ENCODE data around the gene SEPTIN1. TPM values are rescaled to one million over a fixed set of nuclear protein-coding genes. Genes with fewer than 3 reads are reported as not detected.

Gene SEPTIN1
- total and polyA plus RNA-seq, 2 experiments from 2014 or later, result 0.21 to 3.9 TPM

- H3K4me1 ChIP-seq (ENCODE audit: insufficient read depth), result no peaks in the 10 kb centered on the region
- peak overlapping the region; percentile 63; the same call in 1 of the 2 replicates for H2AFZ ChIP-seq
- Mint-ChIP-seq H3K27me3 (ENCODE audit: insufficient read depth, low read depth, poor library complexity) (peaks cover 12% of the 10 kb centered on the region), H3K4me3 (peak overlapping the region; percentile 66), H3K27ac (0 out of 2 replicates have a peak overlapping the region, but pooled peaks have one; percentile 62), H3K36me3 (ENCODE audit: low read depth) (peaks cover 49% of the 10 kb centered on the region), H3K4me1 (peaks cover 11% of the 10 kb centered on the region), H3K9me3 (no peaks in the 10 kb centered on the region)
- DNase-seq (ENCODE audit: low spot score) (peak; percentile 30), ATAC-seq (no peak; the same call in 2 of the 3 replicates)
- peak overlapping the region; percentile 86 for H3K4me2 ChIP-seq
- peaks cover 33% of the 10 kb centered on the region for H4K20me1 ChIP-seq (replicated peaks; ENCODE audit: insufficient read depth)
- peak overlapping the region; percentile 69; the same call in 1 of the 2 replicates for H3K27ac ChIP-seq (ENCODE audit: low read depth)
- TF ChIP-seq, protein P1, sequence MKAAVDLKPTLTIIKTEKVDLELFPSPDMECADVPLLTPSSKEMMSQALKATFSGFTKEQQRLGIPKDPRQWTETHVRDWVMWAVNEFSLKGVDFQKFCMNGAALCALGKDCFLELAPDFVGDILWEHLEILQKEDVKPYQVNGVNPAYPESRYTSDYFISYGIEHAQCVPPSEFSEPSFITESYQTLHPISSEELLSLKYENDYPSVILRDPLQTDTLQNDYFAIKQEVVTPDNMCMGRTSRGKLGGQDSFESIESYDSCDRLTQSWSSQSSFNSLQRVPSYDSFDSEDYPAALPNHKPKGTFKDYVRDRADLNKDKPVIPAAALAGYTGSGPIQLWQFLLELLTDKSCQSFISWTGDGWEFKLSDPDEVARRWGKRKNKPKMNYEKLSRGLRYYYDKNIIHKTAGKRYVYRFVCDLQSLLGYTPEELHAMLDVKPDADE (IDR thresholded peaks at IDR 0.05), result no peak
- TF ChIP-seq, protein P2, sequence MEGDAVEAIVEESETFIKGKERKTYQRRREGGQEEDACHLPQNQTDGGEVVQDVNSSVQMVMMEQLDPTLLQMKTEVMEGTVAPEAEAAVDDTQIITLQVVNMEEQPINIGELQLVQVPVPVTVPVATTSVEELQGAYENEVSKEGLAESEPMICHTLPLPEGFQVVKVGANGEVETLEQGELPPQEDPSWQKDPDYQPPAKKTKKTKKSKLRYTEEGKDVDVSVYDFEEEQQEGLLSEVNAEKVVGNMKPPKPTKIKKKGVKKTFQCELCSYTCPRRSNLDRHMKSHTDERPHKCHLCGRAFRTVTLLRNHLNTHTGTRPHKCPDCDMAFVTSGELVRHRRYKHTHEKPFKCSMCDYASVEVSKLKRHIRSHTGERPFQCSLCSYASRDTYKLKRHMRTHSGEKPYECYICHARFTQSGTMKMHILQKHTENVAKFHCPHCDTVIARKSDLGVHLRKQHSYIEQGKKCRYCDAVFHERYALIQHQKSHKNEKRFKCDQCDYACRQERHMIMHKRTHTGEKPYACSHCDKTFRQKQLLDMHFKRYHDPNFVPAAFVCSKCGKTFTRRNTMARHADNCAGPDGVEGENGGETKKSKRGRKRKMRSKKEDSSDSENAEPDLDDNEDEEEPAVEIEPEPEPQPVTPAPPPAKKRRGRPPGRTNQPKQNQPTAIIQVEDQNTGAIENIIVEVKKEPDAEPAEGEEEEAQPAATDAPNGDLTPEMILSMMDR (conservative IDR thresholded peaks at IDR 0.05; ENCODE audit: low read depth in 2 of 2), result peak in 1 of 2 experiments; percentile 15; a peak in 2 of 4 replicates
- H3K79me2 ChIP-seq (replicated peaks; ENCODE audit: insufficient read depth), result no peaks in the 10 kb centered on the region
- no peaks in the 10 kb centered on the region for H3K9me2 ChIP-seq (ENCODE audit: insufficient read depth)
- H3F3A ChIP-seq (replicated peaks; ENCODE audit: low read depth), result peaks cover 34% of the 10 kb centered on the region
- peak overlapping the region; percentile 62 for H3K4me3 ChIP-seq
- H3K27me3 ChIP-seq (ENCODE audit: insufficient read depth), result no peaks in the 10 kb centered on the region
- peaks cover 11% of the 10 kb centered on the region for H3K36me3 ChIP-seq (ENCODE audit: insufficient read depth)
Measured at GRCh38 chr16:30418350-30419181, 36.2 kb upstream of the SEPTIN1 start.

DNA sequence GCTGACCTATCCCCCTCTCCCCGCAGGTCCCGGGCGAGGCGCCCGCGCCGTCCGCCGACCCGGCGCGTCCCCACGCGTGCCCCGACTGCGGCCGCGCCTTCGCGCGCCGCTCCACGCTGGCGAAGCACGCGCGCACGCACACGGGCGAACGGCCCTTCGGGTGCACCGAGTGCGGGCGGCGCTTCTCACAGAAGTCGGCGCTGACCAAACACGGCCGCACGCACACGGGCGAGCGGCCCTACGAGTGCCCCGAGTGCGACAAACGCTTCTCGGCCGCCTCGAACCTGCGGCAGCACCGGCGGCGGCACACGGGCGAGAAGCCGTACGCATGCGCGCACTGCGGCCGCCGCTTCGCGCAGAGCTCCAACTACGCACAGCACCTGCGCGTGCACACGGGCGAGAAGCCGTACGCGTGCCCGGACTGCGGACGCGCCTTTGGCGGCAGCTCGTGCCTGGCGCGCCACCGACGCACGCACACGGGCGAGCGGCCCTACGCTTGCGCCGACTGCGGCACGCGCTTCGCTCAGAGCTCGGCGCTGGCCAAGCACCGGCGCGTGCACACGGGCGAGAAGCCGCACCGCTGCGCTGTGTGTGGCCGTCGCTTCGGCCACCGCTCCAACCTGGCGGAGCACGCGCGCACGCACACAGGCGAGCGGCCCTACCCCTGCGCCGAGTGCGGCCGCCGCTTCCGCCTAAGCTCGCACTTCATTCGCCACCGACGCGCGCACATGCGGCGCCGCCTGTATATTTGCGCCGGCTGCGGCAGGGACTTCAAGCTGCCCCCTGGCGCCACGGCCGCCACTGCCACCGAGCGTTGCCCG, 35.4 kb upstream of the SEPTIN1 start:
- Mint-ChIP-seq H3K4me3 (peak overlapping the region; percentile 66; the same call in 1 of the 3 replicates), H3K4me1 (peaks cover 11% of the 10 kb centered on the region), H3K27ac (no peak overlapping the region), H3K9me3 (no peaks in the 10 kb centered on the region), H3K36me3 (ENCODE audit: low read depth) (peaks cover 46% of the 10 kb centered on the region), H3K27me3 (ENCODE audit: insufficient read depth, low read depth, poor library complexity) (peaks cover 12% of the 10 kb centered on the region)
- H3K79me2 ChIP-seq (replicated peaks; ENCODE audit: insufficient read depth), result no peaks in the 10 kb centered on the region
- H3K27me3 ChIP-seq (ENCODE audit: insufficient read depth), result no peaks in the 10 kb centered on the region
- DNase-seq (ENCODE audit: low spot score) (peak; percentile 97), ATAC-seq (peak; percentile 91)
- no peaks in the 10 kb centered on the region for H3K9me2 ChIP-seq (ENCODE audit: insufficient read depth)
- H3K36me3 ChIP-seq (ENCODE audit: insufficient read depth), result peaks cover 7% of the 10 kb centered on the region
- peaks cover 37% of the 10 kb centered on the region for H3F3A ChIP-seq (replicated peaks; ENCODE audit: low read depth)
- peak overlapping the region; percentile 62 for H3K4me3 ChIP-seq
- H3K27ac ChIP-seq (ENCODE audit: low read depth), result peak overlapping the region; percentile 69; the same call in 1 of the 2 replicates
- H3K4me1 ChIP-seq (ENCODE audit: insufficient read depth), result no peaks in the 10 kb centered on the region
- peak overlapping the region; percentile 86 for H3K4me2 ChIP-seq
- peaks cover 34% of the 10 kb centered on the region for H4K20me1 ChIP-seq (replicated peaks; ENCODE audit: insufficient read depth)
- H2AFZ ChIP-seq, result peak overlapping the region; percentile 63
- TF ChIP-seq POLR2AphosphoS5 (IDR thresholded peaks at IDR 0.05; ENCODE audit: low read depth) (peak; percentile 73), EZH2 (IDR thresholded peaks at IDR 0.05; ENCODE audit: low read depth, unreplicated experiment) (no peak), JUNB (IDR thresholded peaks at IDR 0.05; ENCODE audit: unreplicated experiment) (no peak), ZNF114 (CRISPR knock-in tag; IDR thresholded peaks at IDR 0.05) (no peak), CREB1 (CRISPR knock-in tag; IDR thresholded peaks at IDR 0.05; ENCODE audit: low read depth) (peak; percentile 56)
- TF ChIP-seq, protein P2 (conservative IDR thresholded peaks at IDR 0.05; ENCODE audit: low read depth in 2 of 2), result peak in 1 of 2 experiments; percentile 46; a peak in 2 of 4 replicates
- TF ChIP-seq, protein P3, sequence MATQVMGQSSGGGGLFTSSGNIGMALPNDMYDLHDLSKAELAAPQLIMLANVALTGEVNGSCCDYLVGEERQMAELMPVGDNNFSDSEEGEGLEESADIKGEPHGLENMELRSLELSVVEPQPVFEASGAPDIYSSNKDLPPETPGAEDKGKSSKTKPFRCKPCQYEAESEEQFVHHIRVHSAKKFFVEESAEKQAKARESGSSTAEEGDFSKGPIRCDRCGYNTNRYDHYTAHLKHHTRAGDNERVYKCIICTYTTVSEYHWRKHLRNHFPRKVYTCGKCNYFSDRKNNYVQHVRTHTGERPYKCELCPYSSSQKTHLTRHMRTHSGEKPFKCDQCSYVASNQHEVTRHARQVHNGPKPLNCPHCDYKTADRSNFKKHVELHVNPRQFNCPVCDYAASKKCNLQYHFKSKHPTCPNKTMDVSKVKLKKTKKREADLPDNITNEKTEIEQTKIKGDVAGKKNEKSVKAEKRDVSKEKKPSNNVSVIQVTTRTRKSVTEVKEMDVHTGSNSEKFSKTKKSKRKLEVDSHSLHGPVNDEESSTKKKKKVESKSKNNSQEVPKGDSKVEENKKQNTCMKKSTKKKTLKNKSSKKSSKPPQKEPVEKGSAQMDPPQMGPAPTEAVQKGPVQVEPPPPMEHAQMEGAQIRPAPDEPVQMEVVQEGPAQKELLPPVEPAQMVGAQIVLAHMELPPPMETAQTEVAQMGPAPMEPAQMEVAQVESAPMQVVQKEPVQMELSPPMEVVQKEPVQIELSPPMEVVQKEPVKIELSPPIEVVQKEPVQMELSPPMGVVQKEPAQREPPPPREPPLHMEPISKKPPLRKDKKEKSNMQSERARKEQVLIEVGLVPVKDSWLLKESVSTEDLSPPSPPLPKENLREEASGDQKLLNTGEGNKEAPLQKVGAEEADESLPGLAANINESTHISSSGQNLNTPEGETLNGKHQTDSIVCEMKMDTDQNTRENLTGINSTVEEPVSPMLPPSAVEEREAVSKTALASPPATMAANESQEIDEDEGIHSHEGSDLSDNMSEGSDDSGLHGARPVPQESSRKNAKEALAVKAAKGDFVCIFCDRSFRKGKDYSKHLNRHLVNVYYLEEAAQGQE (IDR thresholded peaks at IDR 0.05; ENCODE audit: unreplicated experiment), result no peak
